Panc1 (cell line): Measurements from ENCODE around the gene AGAP1. TPM values are rescaled to one million over a fixed set of nuclear protein-coding genes. Genes with fewer than 3 reads are reported as not detected.

Source experiments
- ATAC-seq: fragments of 200-7000 bp; cut with Tn5 transposase; 2 replicates; pipeline ENCODE4 v1.9.1; 2020; ENCODE audit warnings: mild to moderate bottlenecking, moderate library complexity
- BruUV-seq: library from RNA; stranded (reverse); fragments of 400-500 nt; replicated peaks from 2 replicates; lab custom pipeline; 2021; lab: Mats Ljungman, UMichigan
- CTCF ChIA-PET: fragments of 300-600 bp; sonication (Branson Sonifier 250); formaldehyde crosslinking; loops from one replicate; lab custom pipeline; 2022; ENCODE audit warnings: antibody characterized with exemption; lab: Charles Lee
- POLR2A ChIA-PET: fragments of 300-600 bp; sonication (Branson Sonifier 250); formaldehyde crosslinking; loops from one replicate; lab custom pipeline; 2022; ENCODE audit warnings: antibody characterized with exemption; lab: Charles Lee
- DNase-seq: peaks from one replicate; pipeline ENCODE4 v3.0.0-alpha.2; 2010; ENCODE audit warnings: low read depth, low spot score
- H3K27ac ChIP-seq: 2 replicates; pipeline ENCODE4 v1.5.1; 2011; ENCODE audit warnings: mild to moderate bottlenecking, low read length, inconsistent platforms
- H3K27me3 ChIP-seq: fragments of 200-500 bp; sonication (Bioruptor generic); 2 replicates; pipeline ENCODE4 v1.6.0; 2014; ENCODE audit warnings: low read length, inconsistent platforms; ENCODE audit not compliant: control insufficient read depth, insufficient read depth
- H3K36me3 ChIP-seq: fragments of 200-500 bp; sonication (Bioruptor generic); 2 replicates; pipeline ENCODE4 v1.5.1; 2014; ENCODE audit warnings: inconsistent platforms, mild to moderate bottlenecking, low read length, moderate library complexity; ENCODE audit not compliant: control insufficient read depth, insufficient read depth
- H3K4me1 ChIP-seq: 2 replicates; pipeline ENCODE4 v1.5.1; 2011; ENCODE audit warnings: inconsistent platforms, mild to moderate bottlenecking, low read length, moderate library complexity; ENCODE audit not compliant: control insufficient read depth, insufficient read depth
- H3K4me3 ChIP-seq, 2 experiments: 2 replicates each; pipeline ENCODE4 v1.5.1; 2011 to 2012; ENCODE audit warnings: low read depth in 2 of 2, low read length in 2 of 2, mild to moderate bottlenecking in 2 of 2, inconsistent platforms in 1 of 2, moderate library complexity in 1 of 2
- H3K9me3 ChIP-seq: fragments of 200-500 bp; sonication (Bioruptor generic); 2 replicates; pipeline ENCODE4 v1.5.1; 2014; ENCODE audit warnings: low read depth, mild to moderate bottlenecking, inconsistent platforms, low read length, moderate library complexity; ENCODE audit not compliant: control insufficient read depth, insufficient read depth
- CTCF ChIP-seq: fragments of 450-650 bp; IDR thresholded peaks from 2 replicates; pipeline ENCODE4 v1.5.1; 2017; ENCODE audit warnings: mild to moderate bottlenecking
- POLR2AphosphoS5 ChIP-seq: IDR thresholded peaks from 2 replicates; pipeline ENCODE4 v1.6.1; 2012; ENCODE audit warnings: mild to moderate bottlenecking, low read depth, low read length, moderate library complexity
- REST ChIP-seq, 2 experiments: IDR thresholded peaks; 2 replicates each; pipeline ENCODE4 v1.6.1; 2011 to 2012; ENCODE audit warnings: low read depth in 2 of 2, control low read depth in 1 of 2, low read length in 1 of 2, mild to moderate bottlenecking in 1 of 2, moderate library complexity in 1 of 2; ENCODE audit not compliant: insufficient read depth in 1 of 2
- SIN3A ChIP-seq: IDR thresholded peaks from 2 replicates; pipeline ENCODE4 v1.6.1; 2012; ENCODE audit warnings: low read depth, mild to moderate bottlenecking, low read length, moderate library complexity, borderline replicate concordance; ENCODE audit not compliant: insufficient read depth
- TCF7L2 ChIP-seq: IDR thresholded peaks from 2 replicates; pipeline ENCODE4 v1.6.1; 2011; ENCODE audit warnings: mild to moderate bottlenecking, low read depth, low read length, inconsistent platforms
- in situ Hi-C: cut with HindIII; loops from 2 replicates; pipeline ENCODE4 v1.10.0; 2016; ENCODE audit warnings: low sequenced_read_pairs, low pct_unique_long_range_greater_than_20kb
- intact Hi-C: fragments of 100-400 bp; cut with micrococcal nuclease; formaldehyde crosslinking; loops from one replicate; pipeline ENCODE4 v1.10.0; 2022; ENCODE audit not compliant: unreplicated experiment
- total RNA-seq: library from RNA; stranded (reverse); gene quantifications from one replicate; pipeline ENCODE4 v1.2.1, GENCODE V29; 2021; ENCODE audit not compliant: unreplicated experiment

AGAP1 gene
- total RNA-seq, 1 experiment from 2014 or later: 38.9 TPM

- H3K27ac ChIP-seq: no peak overlapping the region
- ChIA-PET POLR2A (no interaction called here), CTCF (no interaction called here)
- BruUV-seq: no TSS peak
- H3K27me3 ChIP-seq: no peaks in the 10 kb centered on the region
- in situ Hi-C loops (no loop called here), intact Hi-C loops (no loop called here)
- DNase-seq (no peak), ATAC-seq (no peak)
- no peaks in the 10 kb centered on the region for H3K36me3 ChIP-seq
- H3K9me3 ChIP-seq: no peaks in the 10 kb centered on the region
- H3K4me3 ChIP-seq: no peak overlapping the region
- TF ChIP-seq CTCF (no peak), REST (IDR thresholded peaks at IDR 0.05; ENCODE audit: insufficient read depth in 1 of 2, low read depth in 2 of 2, low read length in 1 of 2) (no peak), TCF7L2 (no peak)
- no peaks in the 10 kb centered on the region for H3K4me1 ChIP-seq
Observed at GRCh38 chr2:236052926-236053821, 559.3 kb downstream of the AGAP1 start.

- H3K9me3 ChIP-seq: no peaks in the 10 kb centered on the region
- H3K36me3 ChIP-seq: no peaks in the 10 kb centered on the region
- ChIA-PET CTCF (no interaction called here), POLR2A (interaction anchor here (0.6 kb wide), 1 partner anchor 1588 kb away, joined by 3 read pairs; no protein-coding TSS in a partner anchor)
- in situ Hi-C loops: no loop called here
- no peak for ATAC-seq
- H3K27me3 ChIP-seq: no peaks in the 10 kb centered on the region
- intact Hi-C loops: no loop called here
- H3K27ac ChIP-seq: no peak overlapping the region
- no peak for DNase-seq
- BruUV-seq: no TSS peak
- H3K4me1 ChIP-seq: no peaks in the 10 kb centered on the region
- TF ChIP-seq SIN3A (no peak), POLR2AphosphoS5 (no peak)
- no peak overlapping the region for H3K4me3 ChIP-seq
Observed at GRCh38 chr2:236054125-236054524, 560.3 kb downstream of the AGAP1 start.
